SH-SY5Y (cell line): Measurements from ENCODE around the gene RERE.

ENCODE experiments used
- GATA2 ChIP-seq: IDR thresholded peaks from 2 replicates; pipeline ENCODE4 v1.6.1; 2011; ENCODE audit warnings: mild to moderate bottlenecking, low read depth, low read length
- GATA3 ChIP-seq: IDR thresholded peaks from 2 replicates; pipeline ENCODE4 v1.6.1; 2011; ENCODE audit warnings: low read depth, mild to moderate bottlenecking, low read length, moderate library complexity

- TF ChIP-seq GATA2 (no peak), GATA3 (no peak)
These were observed 125.8 kb downstream of the RERE start for GRCh38 chr1:8691662-8692061.
